Measurements from ENCODE around the gene HERC3.
A peak's percentile ranks its signal among the peaks of the same experiment; 100 is the strongest.

HERC3 gene

GRCh38 chr4:88660446-88661294 is 68.4 kb downstream of the HERC3 start:
- no peak for DNase-seq

- DNase-seq = no peak
These were observed 69.5 kb downstream of the HERC3 start for GRCh38 chr4:88661739-88662138.

GRCh38 chr4:88672987-88673386 is 80.7 kb downstream of the HERC3 start:
- DNase-seq = no peak

GRCh38 chr4:88673886-88674285 is 81.6 kb downstream of the HERC3 start:
- DNase-seq = no peak

- no peak for DNase-seq
These were observed 82.3 kb downstream of the HERC3 start for GRCh38 chr4:88674565-88674964.

GRCh38 chr4:88674979-88675378 is 82.7 kb downstream of the HERC3 start:
- no peak for DNase-seq

GRCh38 chr4:88675543-88675942 is 83.3 kb downstream of the HERC3 start:
- DNase-seq = no peak

GRCh38 chr4:88681209-88681608 is 88.9 kb downstream of the HERC3 start:
- DNase-seq = no peak

GRCh38 chr4:88690355-88690754 is 98.1 kb downstream of the HERC3 start:
- DNase-seq = no peak

- DNase-seq = no peak
These were observed 101.5 kb downstream of the HERC3 start for GRCh38 chr4:88693792-88694191.

GRCh38 chr4:88696630-88697029 is 104.3 kb downstream of the HERC3 start:
- no peak for DNase-seq

GRCh38 chr4:88697141-88697540 is 104.9 kb downstream of the HERC3 start:
- DNase-seq = peak; percentile 16

- DNase-seq = peak; percentile 69
These were observed 105.5 kb downstream of the HERC3 start, which contains the start of gene NAP1L5 for GRCh38 chr4:88697588-88698329. TSS of gene NAP1L5 (minus strand) at chr4:88697829. CDS start at chr4:88697754, 75 bp downstream.

- DNase-seq = no peak
These were observed 106.2 kb downstream of the HERC3 start for GRCh38 chr4:88698519-88698918.

GRCh38 chr4:88702782-88703181 is 110.5 kb downstream of the HERC3 start:
- no peak for DNase-seq

- no peak for DNase-seq
These were observed 112.9 kb downstream of the HERC3 start for GRCh38 chr4:88705223-88705622.

GRCh38 chr4:88705805-88706492 is 113.7 kb downstream of the HERC3 start:
- peak; percentile 47 for DNase-seq

- peak; percentile 57 for DNase-seq
These were observed 114.3 kb downstream of the HERC3 start for GRCh38 chr4:88706574-88706973.

GRCh38 chr4:88709989-88710388 is 117.7 kb downstream of the HERC3 start:
- no peak for DNase-seq

GRCh38 chr4:88713782-88714181 is 121.5 kb downstream of the HERC3 start:
- DNase-seq = no peak

- no peak for DNase-seq
These were observed 125.8 kb downstream of the HERC3 start for GRCh38 chr4:88718098-88718497.

GRCh38 chr4:88719381-88719780 is 127.1 kb downstream of the HERC3 start:
- no peak for DNase-seq

Measured in midbrain (tissue), 1 donor.